Esophagus muscularis mucosa (tissue), 4 donors: ENCODE data around the gene TNFAIP8L2. TPM values are rescaled to one million over a fixed set of nuclear protein-coding genes. Genes with fewer than 3 reads are reported as not detected.

Experiments
- DNase-seq: peaks from one replicate; pipeline ENCODE4 v3.0.0-alpha.2; 2017; ENCODE audit errors: extremely low spot score
- H3K27ac ChIP-seq, 4 donors: fragments of 200-600 bp; sonication (generic); replicated peaks in 1 of 4; 1 replicate in 3 of 4; 2 replicates in 1 of 4; pipeline ENCODE4 v1.5.1; 2016 to 2019; ENCODE audit warnings: mild to moderate bottlenecking in 1 of 4
- H3K27me3 ChIP-seq, 4 donors: fragments of 200-600 bp; sonication (generic); one replicate each; pipeline versions ENCODE4 v1.5.1 to v1.6.0; 2016 to 2019
- H3K36me3 ChIP-seq, 4 donors: fragments of 200-600 bp; sonication (generic); one replicate each; pipeline ENCODE4 v1.5.1; 2016 to 2019
- H3K4me1 ChIP-seq, 4 donors: fragments of 200-600 bp; sonication (generic); one replicate each; pipeline ENCODE4 v1.5.1; 2016 to 2019
- H3K4me3 ChIP-seq, 4 donors: fragments of 200-600 bp; sonication (generic); 1 replicate in 2 of 4; 2 replicates in 2 of 4; pipeline ENCODE4 v1.5.1; 2016 to 2019; ENCODE audit warnings: mild to moderate bottlenecking in 4 of 4, moderate library complexity in 1 of 4
- H3K9me3 ChIP-seq, 4 donors: fragments of 200-600 bp; sonication (generic); 1 replicate in 3 of 4; 2 replicates in 1 of 4; pipeline ENCODE4 v1.5.1; 2016 to 2019
- EP300 ChIP-seq: sonication (generic); formaldehyde crosslinking; IDR thresholded peaks from one replicate; pipeline ENCODE4 v1.6.1; 2017; ENCODE audit warnings: antibody characterized with exemption
- POLR2A ChIP-seq: fragments of 450-650 bp; IDR thresholded peaks from one replicate; pipeline ENCODE4 v1.6.1; 2017; ENCODE audit warnings: antibody characterized with exemption, moderate library complexity, mild to moderate bottlenecking, low read depth
- POLR2AphosphoS5 ChIP-seq, 2 donors: sonication (generic); formaldehyde crosslinking; IDR thresholded peaks; one replicate each; pipeline ENCODE4 v1.6.1; 2017; ENCODE audit warnings: antibody characterized with exemption in 2 of 2
- WGBS: methylation state at CpG from one replicate; pipeline ENCODE4 v1.1.5; 2018; 5-methylcytosine and 5-hydroxymethylcytosine counted together
- intact Hi-C: fragments of 100-400 bp; cut with DNase I; formaldehyde crosslinking; loops from one replicate; pipeline ENCODE4 v1.15.1; 2023
- total RNA-seq, 4 donors: library from RNA; depleted of rRNA; stranded (reverse); fragments of >200 nt; gene quantifications; one replicate each; pipeline versions ENCODE4 v1.1.0 to v1.2.1, GENCODE V29; 2016
- TF ChIP-seq, protein P1 (sequence below), 3 experiments: fragments of 200-600 bp in 2 of 3; fragments of 450-650 bp in 1 of 3; sonication (generic) in 2 of 3; IDR thresholded peaks; one replicate each; pipeline ENCODE4 v1.5.1; 2017 to 2019; ENCODE audit warnings: antibody characterized with exemption in 3 of 3, mild to moderate bottlenecking in 2 of 3, moderate library complexity in 1 of 3

Gene TNFAIP8L2
- total RNA-seq, 4 donors from 2014 or later, result 2.8 to 8.3 (median 5.0) TPM

DNA sequence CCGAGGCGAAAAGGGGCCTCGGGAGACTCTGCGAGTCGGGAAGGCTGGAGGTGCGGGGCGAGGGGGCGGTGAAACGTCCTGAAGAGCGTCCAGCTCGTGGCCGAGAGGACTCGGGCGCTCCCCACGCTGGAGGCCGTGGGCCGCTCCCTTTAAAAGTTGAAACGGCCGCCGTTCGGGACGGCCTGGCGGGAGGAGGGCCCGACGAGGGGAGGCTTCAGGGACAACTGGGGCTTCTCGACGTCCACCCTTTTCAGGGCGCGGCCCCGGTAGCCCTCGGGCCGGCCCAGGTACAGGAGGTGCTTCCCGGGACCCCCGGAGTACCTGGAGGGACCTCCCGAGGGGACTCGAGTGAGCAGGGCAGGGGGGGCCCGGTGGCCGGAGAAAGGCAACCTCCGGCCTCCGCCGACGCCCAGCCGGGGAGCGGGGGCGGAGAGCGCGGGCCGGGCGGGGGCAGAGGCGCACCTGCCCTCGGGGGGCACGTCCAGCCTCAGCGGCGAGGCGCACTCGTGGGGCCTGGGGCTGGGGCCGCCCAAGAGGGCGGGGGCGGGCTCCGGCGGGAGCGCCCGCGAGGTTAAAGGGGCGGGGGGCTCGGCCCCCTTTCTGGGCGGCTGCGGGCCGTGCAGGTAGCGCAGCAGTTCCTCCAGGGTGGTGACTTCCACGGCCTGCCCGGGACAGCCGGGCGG, 24.0 kb upstream of the TNFAIP8L2 start:
- H3K9me3 ChIP-seq, result no peaks in the 10 kb centered on the region
- TF ChIP-seq POLR2AphosphoS5 (IDR thresholded peaks at IDR 0.05), result no peak
- TF ChIP-seq, protein P1, sequence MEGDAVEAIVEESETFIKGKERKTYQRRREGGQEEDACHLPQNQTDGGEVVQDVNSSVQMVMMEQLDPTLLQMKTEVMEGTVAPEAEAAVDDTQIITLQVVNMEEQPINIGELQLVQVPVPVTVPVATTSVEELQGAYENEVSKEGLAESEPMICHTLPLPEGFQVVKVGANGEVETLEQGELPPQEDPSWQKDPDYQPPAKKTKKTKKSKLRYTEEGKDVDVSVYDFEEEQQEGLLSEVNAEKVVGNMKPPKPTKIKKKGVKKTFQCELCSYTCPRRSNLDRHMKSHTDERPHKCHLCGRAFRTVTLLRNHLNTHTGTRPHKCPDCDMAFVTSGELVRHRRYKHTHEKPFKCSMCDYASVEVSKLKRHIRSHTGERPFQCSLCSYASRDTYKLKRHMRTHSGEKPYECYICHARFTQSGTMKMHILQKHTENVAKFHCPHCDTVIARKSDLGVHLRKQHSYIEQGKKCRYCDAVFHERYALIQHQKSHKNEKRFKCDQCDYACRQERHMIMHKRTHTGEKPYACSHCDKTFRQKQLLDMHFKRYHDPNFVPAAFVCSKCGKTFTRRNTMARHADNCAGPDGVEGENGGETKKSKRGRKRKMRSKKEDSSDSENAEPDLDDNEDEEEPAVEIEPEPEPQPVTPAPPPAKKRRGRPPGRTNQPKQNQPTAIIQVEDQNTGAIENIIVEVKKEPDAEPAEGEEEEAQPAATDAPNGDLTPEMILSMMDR (IDR thresholded peaks at IDR 0.05), result no peak
- no peak for TF ChIP-seq POLR2A
- no peak for TF ChIP-seq EP300
- DNase-seq, result no peak
- no peaks in the 10 kb centered on the region for H3K27me3 ChIP-seq
- 73% methylated on average over 34 of the region's 74 CpGs for WGBS
- peaks cover 0 to 30% (median 22%) of the 10 kb centered on the region in 4 donors for H3K4me1 ChIP-seq
- intact Hi-C loops, result no loop called here
- peaks cover 0 to 44% (median 33%) of the 10 kb centered on the region in 4 donors for H3K36me3 ChIP-seq
- H3K4me3 ChIP-seq, result peak overlapping the region; percentile 48 to 61 (median 52)
- H3K27ac ChIP-seq, result peak overlapping the region; percentile 71 to 81 (median 74)

DNA sequence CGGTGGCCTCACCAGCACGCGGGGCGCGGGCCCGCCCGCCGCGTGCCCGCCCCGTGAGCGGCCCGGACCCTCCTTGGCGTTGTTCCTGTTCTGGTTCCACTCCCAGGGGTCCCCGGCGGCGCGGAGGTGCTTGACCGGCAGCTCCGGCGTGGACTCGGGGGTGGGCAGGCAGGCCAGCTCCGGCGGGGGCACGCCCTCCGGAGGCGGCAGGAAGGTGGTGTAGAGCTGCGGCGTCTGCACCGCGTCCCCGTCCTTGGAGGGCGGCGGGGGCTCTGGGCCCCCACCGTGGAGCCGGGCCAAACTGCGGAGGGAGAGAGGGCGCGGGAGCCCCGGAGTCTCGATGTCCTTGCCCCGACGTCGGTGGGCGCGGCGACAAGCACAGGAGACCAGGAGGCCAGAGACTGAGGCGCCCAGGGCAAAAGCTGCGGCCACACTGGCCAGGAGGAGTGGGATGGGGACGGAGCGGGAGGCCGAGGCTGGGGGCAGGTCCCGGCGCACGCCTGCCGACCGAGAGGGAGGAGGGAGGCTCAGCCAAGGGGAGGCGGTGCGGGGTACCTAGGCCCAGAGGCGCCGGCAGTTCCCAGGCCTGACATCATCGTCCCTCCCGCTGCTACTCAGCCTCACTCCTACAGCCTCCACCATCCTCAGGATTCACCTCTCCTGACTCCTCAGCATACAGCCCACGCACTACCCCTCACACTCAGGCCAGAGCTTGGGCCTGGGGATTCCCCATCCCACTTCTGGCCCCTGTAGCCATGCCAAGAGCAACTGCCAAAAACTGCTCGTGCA, 23.2 kb upstream of the TNFAIP8L2 start:
- intact Hi-C loops, result no loop called here
- DNase-seq, result no peak
- TF ChIP-seq POLR2AphosphoS5 (IDR thresholded peaks at IDR 0.05), result no peak
- no peak for TF ChIP-seq EP300
- no peak for TF ChIP-seq POLR2A
- TF ChIP-seq, protein P1 (IDR thresholded peaks at IDR 0.05), result no peak
- Histone ChIP-seq H3K9me3 (no peaks in the 10 kb centered on the region), H3K4me1 (peaks cover 0 to 30% (median 22%) of the 10 kb centered on the region in 4 donors), H3K27me3 (no peaks in the 10 kb centered on the region), H3K27ac (peak overlapping the region in 1 of 4 donors; percentile 71), H3K36me3 (peaks cover 0 to 52% (median 40%) of the 10 kb centered on the region in 4 donors), H3K4me3 (no peak overlapping the region)
- WGBS, result 75% methylated on average over 48 of the region's 65 CpGs

DNA sequence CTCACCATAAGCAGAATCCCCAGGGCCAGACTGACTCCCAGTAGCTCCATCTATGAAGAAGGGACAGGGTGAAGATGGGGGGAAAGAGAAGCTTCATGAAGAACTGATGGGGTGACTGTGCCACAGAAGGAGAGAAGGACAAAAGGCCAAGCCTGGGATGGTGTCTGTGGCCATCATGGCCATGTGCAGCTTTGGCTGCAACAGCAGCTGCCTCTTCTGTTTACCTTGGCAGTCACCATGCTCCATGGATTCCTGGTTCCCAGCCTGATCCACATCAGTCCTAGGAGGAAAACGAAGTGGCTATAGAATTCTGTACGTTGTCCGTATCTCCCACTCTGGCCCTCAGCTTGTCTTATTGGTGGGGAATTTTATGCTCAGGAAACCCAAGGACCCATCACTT, 22.1 kb upstream of the TNFAIP8L2 start:
- no peaks in the 10 kb centered on the region for H3K9me3 ChIP-seq
- 61% methylated on average over 3 of the region's 3 CpGs for WGBS
- H3K27me3 ChIP-seq, result no peaks in the 10 kb centered on the region
- no peak overlapping the region for H3K4me3 ChIP-seq
- intact Hi-C loops, result no loop called here
- DNase-seq, result no peak
- peaks cover 0 to 30% (median 22%) of the 10 kb centered on the region in 4 donors for H3K4me1 ChIP-seq
- H3K27ac ChIP-seq, result no peak overlapping the region
- no peak for TF ChIP-seq POLR2A
- TF ChIP-seq POLR2AphosphoS5 (IDR thresholded peaks at IDR 0.05), result no peak
- TF ChIP-seq EP300, result no peak
- TF ChIP-seq, protein P1 (IDR thresholded peaks at IDR 0.05), result no peak
- peaks cover 0 to 60% (median 50%) of the 10 kb centered on the region in 4 donors for H3K36me3 ChIP-seq

GRCh38 chr1:151134991-151135390, 21.5 kb upstream of the TNFAIP8L2 start:
- TF ChIP-seq, protein P1 (IDR thresholded peaks at IDR 0.05), result no peak
- TF ChIP-seq EP300 (no peak), POLR2A (no peak), POLR2AphosphoS5 (IDR thresholded peaks at IDR 0.05) (no peak)
- Histone ChIP-seq H3K4me3 (no peak overlapping the region), H3K4me1 (peaks cover 0 to 30% (median 22%) of the 10 kb centered on the region in 4 donors), H3K27ac (no peak overlapping the region), H3K36me3 (peaks cover 0 to 66% (median 56%) of the 10 kb centered on the region in 4 donors), H3K9me3 (no peaks in the 10 kb centered on the region), H3K27me3 (no peaks in the 10 kb centered on the region)
- no peak for DNase-seq
- intact Hi-C loops, result no loop called here
- 97% methylated on average over 7 of the region's 7 CpGs for WGBS
